Endometrial microvascular endothelial cells (primary cell): ENCODE results near the gene OSM. TPM values are rescaled to one million over a fixed set of nuclear protein-coding genes. Genes with fewer than 3 reads are reported as not detected.

Experiments
- in situ Hi-C: cut with HindIII; loops from 2 replicates; pipeline ENCODE4 v1.10.0; 2017; ENCODE audit warnings: low sequenced_read_pairs, low pct_unique_long_range_greater_than_20kb; ENCODE audit errors: inconsistent ontology term
- total RNA-seq: library from RNA; depleted of rRNA; stranded (reverse); fragments of >200 nt; gene quantifications from one replicate; pipeline ENCODE4 v1.2.3, GENCODE V29; 2015; ENCODE audit errors: inconsistent ontology term

Gene OSM
- total RNA-seq, 1 donor from 2014 or later = not detected

DNA sequence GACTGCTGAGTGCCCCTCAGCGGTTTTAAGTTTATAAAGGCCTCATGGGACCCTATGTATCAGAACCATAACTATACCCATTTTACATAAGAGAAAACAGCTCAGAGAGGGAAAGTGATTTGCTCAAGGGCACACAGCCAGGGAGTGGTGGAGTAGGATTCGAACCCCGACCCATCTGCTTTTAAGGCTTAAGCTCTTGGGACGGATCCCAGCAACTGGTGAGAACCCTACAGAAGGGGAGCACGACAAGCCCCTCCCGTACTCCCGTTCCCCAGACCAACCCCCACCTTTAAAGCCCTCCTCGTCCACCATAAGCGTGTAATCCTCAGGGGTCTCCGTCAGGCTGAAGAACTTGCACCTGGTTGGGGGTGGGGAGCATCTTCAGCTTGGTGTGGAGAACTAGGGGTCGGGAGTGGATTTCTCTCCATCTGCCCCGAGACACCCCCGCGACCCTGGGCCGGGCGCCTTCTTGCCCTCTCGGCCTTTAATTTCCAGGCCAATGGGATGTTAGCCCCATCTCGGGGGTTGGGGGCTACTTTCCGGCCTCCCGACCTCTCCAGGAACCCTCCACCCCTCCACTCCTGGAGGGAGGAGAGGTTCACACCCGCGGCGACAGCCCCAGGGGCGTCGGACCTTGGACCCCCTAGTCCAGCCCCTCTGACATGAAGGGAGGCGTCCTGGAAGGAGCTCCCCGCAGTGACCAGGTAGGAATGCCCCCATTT, 21.9 kb upstream of the OSM start:
- in situ Hi-C loops = loop anchor here (25.0 kb wide), 1 partner anchor 149 kb away; the partner anchor contains the start of gene MTFP1

DNA sequence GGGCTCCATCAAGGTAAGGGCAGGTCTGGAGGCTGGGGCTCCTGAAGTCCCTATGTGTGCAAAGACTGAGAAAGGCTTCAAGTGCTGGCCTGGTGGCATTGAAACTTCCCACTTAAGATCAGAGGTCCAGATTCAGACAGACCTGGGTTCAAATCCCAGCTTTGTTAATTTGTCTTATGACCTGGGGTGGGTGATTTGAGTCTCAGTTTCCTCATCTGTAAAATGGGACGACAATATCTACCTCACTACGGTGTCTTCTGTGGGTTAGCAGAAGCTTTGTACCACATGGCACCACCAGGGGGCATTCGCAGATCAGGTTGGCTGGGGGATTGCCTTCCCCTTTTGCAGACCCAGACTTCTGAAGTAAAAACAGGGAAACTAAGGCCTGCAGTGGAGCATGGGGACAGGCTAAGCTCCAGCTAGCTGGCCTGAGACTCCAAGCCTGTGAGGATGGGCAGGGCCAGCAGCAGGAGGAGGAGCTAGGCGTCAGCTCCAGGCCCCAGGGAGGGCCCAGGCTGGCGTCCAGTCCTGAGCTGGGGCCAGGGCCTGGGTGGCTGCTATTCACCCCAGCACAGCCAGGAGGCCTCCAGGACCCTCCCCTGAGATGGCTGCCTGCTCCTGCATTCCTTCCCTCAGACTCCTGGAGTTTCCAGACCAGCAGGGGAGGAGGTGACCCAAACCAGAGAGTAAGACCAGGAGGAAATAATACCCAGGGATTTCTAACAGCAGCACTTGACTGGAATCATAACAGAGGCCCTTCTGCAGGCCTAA, 21.2 kb upstream of the OSM start:
- in situ Hi-C loops = loop anchor here (25.0 kb wide), 1 partner anchor 149 kb away; the partner anchor contains the start of gene MTFP1

DNA sequence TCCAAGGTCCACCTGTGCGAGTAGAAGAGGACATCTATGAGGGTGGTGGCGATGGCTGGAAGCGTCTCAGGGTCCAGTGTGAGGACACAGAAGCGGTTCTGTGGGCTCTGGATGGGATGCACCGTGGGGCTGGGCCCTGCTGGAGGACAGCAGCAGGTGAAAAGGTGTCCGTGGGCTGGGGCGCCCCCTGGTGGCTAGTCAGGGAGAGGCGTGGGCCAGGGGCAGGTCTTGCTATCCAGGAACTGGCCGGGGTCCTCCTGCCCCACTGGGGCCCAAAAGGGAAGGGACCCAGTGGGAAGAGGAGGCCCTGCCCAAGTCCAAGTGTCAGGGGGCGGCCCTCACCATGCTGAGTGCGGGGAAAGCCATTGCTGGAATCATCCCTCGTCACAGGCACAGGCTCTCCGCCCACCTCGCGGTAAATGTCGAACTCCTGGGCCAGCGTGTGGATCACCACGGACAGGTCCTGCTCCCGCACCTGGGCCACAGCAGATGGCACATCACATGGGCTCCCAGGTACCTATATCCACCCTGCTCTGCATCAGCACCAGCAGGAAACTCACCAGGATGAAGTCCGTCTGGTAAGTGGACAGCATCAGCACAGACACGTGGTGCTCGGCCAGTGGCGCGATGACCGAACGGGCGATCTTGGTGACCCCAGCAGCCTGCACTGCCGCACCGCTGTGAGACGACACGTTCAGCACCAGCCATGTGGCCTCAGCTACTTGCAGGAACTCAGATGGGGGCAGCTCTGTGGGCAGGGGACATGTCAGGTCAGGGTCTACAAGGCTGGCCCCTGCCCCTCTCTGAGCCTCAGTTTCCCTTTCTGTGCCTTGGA, 20.4 kb upstream of the OSM start:
- in situ Hi-C loops = loop anchor here (25.0 kb wide), 1 partner anchor 150 kb away; the partner anchor contains the start of gene MTFP1

DNA sequence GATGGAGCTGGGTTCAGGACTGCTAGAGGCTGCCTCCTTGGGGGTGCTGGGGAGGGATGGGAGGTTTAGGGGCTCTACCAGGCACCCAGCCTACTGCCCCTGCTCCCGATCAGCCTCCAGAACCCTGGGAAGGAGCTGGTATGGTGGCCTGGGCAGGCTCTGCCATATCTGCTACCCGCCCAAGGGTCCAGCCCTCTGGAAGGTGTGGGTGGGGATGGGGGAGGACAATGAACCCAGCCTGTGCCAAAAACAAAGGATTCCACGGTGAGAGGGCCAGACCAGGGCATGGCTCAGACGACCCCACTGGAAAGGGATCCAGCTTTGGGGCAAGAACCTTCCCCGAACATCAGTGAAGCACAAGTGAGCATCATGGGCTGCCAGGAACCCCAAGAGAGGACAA, 19.7 kb upstream of the OSM start:
- in situ Hi-C loops = loop anchor here (25.0 kb wide), 1 partner anchor 151 kb away; the partner anchor contains the start of gene MTFP1

DNA sequence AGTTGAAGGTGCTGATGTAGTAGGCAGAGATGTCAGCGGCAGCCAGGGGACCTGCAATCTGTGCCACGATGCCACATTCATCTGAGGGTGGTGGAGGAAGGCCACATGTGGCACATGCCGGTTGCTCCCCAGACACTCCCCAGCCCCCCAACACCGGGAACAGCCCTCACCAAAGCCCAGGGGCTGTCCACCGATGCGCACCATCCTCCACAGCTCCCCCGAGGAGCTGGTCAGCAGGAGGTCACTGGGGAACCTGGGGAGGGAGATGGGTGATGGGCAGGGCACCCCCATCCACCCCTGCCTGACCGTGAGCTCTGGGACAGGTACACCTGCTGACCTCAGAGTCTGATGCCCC, 19.2 kb upstream of the OSM start:
- in situ Hi-C loops = loop anchor here (25.0 kb wide), 1 partner anchor 151 kb away; the partner anchor contains the start of gene MTFP1

DNA sequence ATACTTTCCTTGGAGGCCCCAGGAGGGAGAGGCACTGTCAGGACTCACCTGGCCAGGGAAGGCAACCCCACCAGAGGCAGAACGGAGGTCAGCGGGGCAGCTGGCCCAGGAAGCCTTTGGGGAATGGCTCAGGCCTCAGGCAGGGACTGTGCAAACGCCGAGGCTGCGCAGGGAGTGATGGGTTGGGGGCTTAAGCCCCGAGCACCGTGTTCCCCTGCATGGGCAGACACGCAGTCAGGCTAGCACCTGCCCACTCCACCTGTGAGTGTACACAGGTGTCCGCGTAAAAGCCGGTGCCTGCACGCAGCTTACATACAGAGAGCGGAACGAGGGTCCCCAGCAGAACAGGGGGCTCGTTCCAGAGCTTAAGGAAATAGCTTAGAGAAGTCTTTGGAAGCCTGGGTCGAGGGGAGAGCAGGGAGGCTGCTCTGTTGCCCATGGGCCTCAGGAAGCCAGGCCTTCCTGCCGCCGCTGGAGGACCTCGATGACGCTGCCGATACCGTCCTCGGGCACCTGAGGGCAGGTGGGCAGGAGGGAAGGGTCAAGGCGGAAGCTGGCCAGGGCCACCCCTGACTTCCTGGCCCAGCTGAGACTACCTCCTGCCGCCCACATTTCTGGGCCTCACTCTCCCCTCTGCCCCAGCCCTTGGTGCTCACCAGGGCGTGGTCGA, 18.7 kb upstream of the OSM start:
- in situ Hi-C loops = loop anchor here (25.0 kb wide), 1 partner anchor 152 kb away; the partner anchor contains the start of gene MTFP1

DNA sequence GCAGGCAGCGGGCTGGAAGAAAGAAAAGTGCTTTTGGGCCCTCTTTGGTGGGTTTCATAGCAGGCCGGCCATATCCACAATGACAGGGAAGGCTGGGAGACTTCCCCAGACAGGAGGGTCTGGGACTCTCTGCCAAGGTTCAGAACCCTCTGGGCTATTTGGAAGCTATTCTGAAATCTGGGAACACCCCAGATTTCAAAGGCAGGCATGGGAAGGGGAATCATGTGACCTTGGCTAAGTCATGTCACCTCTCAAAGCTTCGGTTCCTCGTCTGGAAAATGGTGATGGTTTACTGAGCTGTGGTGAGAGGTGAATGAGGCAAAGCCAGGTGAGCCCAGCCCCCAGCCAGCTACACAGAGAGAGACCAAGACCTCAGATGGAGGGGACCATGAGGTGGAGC, 18.0 kb upstream of the OSM start:
- in situ Hi-C loops = loop anchor here (25.0 kb wide), 1 partner anchor 153 kb away; the partner anchor contains the start of gene MTFP1

DNA sequence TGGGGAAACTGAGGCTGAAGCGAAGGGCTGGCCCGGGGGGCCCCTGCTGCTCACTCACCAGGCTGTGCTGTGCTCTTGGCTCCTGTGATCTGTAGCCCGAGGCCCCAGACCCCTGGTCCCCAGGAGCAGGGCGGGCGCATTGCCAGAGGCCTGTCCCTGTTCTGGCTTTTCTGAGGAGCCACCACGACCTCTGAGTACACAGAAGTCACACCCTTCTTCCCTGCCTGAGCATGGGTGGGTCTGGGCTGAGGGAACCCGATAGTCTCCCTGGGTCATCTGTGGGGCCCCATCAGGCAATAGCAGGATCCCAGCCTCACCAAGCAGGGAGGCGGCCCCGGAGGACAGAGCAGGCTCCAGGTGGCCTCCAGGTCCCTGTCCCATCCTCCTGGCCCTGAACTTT, 17.5 kb upstream of the OSM start:
- in situ Hi-C loops = loop anchor here (25.0 kb wide), 1 partner anchor 153 kb away; the partner anchor contains the start of gene MTFP1

DNA sequence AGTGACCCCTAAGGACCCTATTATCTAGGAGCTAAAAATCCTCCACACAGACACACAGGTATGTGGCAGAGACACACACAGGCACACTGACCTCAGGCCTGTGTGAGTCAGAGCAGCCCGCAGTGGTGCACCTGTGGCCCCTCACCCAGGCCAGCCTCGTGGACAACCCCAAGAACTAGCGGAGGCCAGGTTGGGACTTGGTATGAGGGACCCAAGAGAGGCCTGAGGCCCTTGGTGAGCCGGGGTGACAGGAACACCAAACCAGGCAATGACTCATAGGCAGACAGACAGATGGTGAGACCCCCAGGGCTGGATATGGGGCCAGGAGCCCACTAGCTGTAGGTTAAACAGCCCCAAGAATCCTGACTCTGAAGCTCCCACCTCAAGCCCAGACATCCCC, 16.7 kb upstream of the OSM start:
- in situ Hi-C loops = loop anchor here (25.0 kb wide), 1 partner anchor 154 kb away; the partner anchor contains the start of gene MTFP1

DNA sequence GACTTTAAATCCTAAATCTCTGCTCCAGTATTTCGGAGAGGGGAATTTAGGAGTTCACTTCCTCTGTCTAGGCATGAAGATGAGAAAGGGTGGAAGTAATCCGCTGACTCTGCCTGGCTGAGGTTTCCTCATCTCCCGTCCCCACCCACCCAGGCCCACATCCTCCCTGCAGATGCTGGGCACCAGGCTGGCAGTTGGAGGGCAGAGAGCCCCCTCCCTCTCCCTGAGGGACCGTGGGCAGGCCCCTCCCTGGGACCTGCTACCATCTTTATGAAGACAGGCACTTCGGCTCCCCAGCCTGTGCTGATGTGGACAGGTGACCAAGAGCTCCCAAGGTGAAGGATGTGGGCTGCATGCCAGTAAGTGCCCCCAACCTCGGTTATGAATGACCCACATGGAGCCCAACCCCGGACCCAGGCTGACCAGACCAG, 16.0 kb upstream of the OSM start:
- in situ Hi-C loops = loop anchor here (25.0 kb wide), 1 partner anchor 155 kb away; the partner anchor contains the start of gene MTFP1

DNA sequence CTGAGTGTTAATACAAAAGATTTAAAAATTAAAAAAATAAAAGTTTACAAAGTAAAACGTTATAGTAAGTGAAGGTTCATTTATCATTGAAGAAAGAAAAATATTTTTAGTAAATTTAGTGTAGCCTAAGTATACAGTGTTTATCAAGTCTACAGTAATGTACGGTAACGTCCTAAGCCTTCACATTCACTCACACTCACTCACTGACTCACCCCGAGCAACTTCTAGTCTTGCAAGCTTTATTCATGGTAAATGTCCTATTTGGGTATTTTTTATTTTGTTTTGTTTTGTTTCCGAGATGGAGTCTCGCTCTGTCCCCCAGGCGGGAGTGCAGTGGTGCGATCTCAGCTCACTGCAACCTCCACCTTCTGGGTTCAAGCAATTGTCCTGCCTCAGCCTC, 13.9 kb upstream of the OSM start:
- in situ Hi-C loops = loop anchor here (25.0 kb wide), 1 partner anchor 157 kb away; the partner anchor contains the start of gene MTFP1

DNA sequence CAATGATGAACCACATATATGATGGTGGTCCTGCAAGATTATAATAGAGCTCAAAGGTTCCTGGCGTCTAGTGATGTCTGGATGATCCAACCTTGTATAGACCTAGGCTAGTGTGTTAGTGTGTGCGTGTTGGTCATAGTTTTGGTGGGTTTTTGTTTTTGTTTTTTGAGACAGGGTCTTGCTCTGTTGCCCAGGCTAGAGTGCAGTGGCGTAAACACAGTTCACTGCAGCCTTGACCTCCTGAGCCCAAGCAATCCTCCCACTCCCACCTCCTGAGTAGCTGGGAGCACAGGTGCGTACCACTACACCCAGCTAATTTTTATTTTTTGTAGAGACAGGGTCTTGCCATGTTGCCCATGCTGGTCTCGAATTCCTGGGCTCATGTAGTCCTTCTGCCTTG, 13.3 kb upstream of the OSM start:
- in situ Hi-C loops = loop anchor here (25.0 kb wide), 1 partner anchor 157 kb away; the partner anchor contains the start of gene MTFP1

DNA sequence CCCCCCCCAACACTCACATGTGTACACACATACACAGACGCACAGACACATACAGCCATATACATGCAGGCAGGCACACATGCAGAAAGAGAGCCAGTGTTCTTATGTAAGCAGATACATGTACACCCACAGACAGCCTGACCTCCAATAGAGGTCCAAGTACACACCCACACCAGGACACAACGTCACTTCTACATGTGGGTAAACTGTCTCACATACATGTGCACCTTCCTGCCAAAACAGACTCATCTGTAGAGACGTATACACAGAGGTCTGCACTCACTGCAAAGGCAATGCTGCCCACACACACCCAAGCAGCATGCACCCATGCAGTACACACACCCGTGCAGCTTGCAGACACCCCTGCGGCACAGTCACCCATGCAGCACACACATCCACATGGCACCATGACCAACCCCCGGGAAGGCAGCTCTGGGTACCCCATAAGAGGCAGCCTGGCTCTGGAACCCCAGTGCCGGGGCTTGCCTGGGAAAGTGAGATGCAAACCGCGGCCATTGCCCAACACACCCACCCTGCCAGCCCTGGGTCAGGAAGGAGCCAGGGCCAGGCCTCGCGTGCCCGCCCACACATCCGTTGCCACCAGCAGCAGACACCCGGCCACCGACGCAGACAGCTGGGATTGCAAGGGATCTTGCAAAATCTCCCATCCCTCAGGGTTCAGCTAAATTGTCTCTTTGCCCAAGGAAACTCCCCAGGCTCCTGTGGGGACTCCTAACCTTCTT, 12.6 kb upstream of the OSM start:
- in situ Hi-C loops = loop anchor here (25.0 kb wide), 1 partner anchor 158 kb away; the partner anchor contains the start of gene MTFP1

DNA sequence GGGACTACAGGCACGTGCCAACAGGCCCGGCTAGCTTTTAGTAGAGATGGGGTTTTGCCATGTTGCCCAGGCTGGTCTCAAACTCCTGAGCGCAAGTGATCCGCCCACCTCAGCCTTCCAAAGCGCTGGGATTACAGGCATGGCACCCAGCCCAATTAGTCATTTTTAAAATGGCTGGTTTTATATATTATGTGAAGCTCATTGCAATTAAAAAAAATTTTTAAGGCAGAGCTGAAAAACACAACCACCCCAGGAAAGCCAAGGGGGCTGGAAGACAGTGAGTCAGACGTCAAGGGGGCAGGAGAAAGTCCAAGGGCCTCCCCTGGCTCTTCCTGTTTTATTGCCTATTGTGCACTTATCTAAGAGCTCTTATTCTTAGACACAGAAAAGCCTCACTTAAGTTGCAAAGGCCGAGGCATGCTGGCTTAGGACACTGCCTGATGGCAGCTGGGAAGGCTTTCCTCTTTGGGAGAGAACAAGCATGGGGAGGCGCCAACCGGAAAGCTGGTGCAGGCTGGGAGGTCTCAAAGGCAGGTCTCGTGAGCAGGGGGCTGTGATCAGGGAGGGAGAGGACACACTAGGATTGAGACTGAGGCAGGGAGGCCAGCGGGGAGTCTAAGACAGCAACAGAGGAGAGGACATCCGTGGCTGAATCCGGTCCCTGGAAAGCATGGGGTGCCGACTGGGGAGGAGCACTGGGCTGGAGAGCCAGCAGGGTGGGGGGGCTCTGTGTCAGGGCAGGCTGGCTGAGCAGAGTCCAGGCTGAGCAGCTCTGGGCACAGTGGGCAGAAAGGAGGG, 11.1 kb upstream of the OSM start:
- in situ Hi-C loops = loop anchor here (25.0 kb wide), 1 partner anchor 160 kb away; the partner anchor contains the start of gene MTFP1

DNA sequence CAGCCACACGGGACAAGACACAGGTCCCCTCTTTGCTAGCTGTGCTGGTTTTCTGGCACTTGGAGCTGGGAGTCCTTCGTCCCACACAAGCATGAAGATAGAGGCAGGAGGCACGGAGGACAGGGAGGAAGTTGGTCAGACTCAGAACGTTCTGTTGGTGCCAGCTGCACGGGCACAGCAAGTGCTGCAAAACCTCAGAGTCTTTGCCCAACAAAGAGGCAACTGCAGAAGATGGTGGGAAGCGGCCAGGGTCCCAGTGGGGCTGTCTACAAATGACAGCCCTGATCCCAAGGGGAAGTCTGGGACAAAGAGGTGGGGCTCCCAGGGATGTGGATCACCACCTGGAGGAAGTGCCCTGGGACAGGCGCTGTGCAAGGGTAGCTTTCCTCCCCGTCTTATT, 9.4 kb upstream of the OSM start:
- in situ Hi-C loops = loop anchor here (25.0 kb wide), 1 partner anchor 161 kb away; the partner anchor contains the start of gene MTFP1

DNA sequence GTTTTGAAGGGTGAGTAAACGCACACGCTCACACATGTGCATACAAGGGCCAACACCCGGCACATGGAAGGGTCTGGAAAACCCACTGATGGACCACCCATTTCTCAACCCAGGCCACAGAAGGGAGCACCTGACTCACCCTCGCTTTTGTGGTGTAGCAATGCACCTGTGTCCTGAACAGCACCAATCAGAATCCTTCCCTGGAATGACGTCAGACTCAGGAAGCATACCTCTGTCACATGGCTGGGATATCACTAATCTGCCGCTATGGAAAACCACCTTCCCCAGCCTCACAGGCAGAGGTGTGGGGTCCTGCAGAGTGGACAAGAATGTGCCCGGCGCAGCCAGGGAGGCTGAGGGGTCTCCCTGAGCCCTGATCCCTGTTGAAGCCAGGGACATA, 9.0 kb upstream of the OSM start:
- in situ Hi-C loops = loop anchor here (25.0 kb wide), 1 partner anchor 162 kb away; the partner anchor contains the start of gene MTFP1

DNA sequence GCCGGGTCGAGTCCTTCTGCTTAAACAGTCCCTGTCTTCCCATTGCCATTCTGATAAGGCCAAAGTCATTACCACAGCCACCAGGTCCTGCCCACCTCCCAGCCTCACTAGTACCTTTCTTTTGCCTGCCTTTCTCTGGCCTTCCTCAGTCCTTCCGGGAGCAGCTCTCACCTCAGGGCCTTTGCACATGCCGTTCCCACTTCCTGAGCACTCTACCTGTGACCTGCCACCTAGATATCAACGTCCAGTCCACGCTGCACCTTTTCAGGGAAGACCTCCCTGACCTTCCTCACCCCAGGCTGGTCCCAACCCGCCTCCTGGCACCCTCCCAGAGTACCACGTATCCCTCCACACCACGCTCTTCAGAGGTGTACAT, 7.8 kb upstream of the OSM start:
- in situ Hi-C loops = no loop called here
